MV-4-11 (cell line): ENCODE data around the gene CSK.
A peak's percentile ranks its signal among the peaks of the same experiment; 100 is the strongest.
"Not testable (repeated sequence)": the region's sequence is repeated elsewhere in the genome, so short reads cannot be mapped to it uniquely, and the experiment has no call there.

Experiments
- DNase-seq: peaks from one replicate; lab custom pipeline; 2025; lab: John Stamatoyannopoulos, UW

The CSK gene

GRCh38 chr15:74770211-74770903 is 11.5 kb upstream of the CSK start:
- no peak for DNase-seq

GRCh38 chr15:74773329-74773728 is 8.6 kb upstream of the CSK start:
- DNase-seq, result no peak

- peak; percentile 12 for DNase-seq
Observed at GRCh38 chr15:74773731-74774252, 8.1 kb upstream of the CSK start.

- peak; percentile 63 for DNase-seq
Observed at GRCh38 chr15:74775132-74775562, 6.7 kb upstream of the CSK start.

- DNase-seq, result no peak
Observed at GRCh38 chr15:74775894-74776293, 6.0 kb upstream of the CSK start.

- peak; percentile 91 for DNase-seq
Observed at GRCh38 chr15:74776821-74777768, 4.8 kb upstream of the CSK start.

- peak; percentile 36 for DNase-seq
Observed at GRCh38 chr15:74777769-74778598, 3.9 kb upstream of the CSK start.

GRCh38 chr15:74778599-74778970 is 3.3 kb upstream of the CSK start:
- DNase-seq, result no peak

- DNase-seq, result no peak
Observed at GRCh38 chr15:74779162-74779648, 2.7 kb upstream of the CSK start.

- DNase-seq, result peak; percentile 93
Observed at GRCh38 chr15:74780523-74781430, 1.1 kb upstream of the CSK start.

- DNase-seq, result peak; percentile 22
Observed at GRCh38 chr15:74782259-74783071, 585 bp downstream of the CSK start.

- DNase-seq, result peak; percentile 71
Observed at GRCh38 chr15:74783072-74783807, 1.4 kb downstream of the CSK start.

- DNase-seq, result peak; percentile 26
Observed at GRCh38 chr15:74783808-74784175, 1.9 kb downstream of the CSK start.

- DNase-seq, result no peak
Observed at GRCh38 chr15:74784426-74785193, 2.7 kb downstream of the CSK start.

GRCh38 chr15:74785194-74786032 is 3.5 kb downstream of the CSK start:
- DNase-seq, result no peak

- DNase-seq, result not testable (repeated sequence)
Observed at GRCh38 chr15:74786081-74786480, 4.2 kb downstream of the CSK start.

GRCh38 chr15:74786551-74787165 is 4.8 kb downstream of the CSK start:
- peak; percentile 47 for DNase-seq
